Ascending aorta (tissue), 2 donors: ENCODE results near the gene GDAP2. TPM values are rescaled to one million over a fixed set of nuclear protein-coding genes. Genes with fewer than 3 reads are reported as not detected.
"Not testable (repeated sequence)": the region's sequence is repeated elsewhere in the genome, so short reads cannot be mapped to it uniquely, and the experiment has no call there.

Experiments
- DNase-seq, 2 donors: peaks; one replicate each; pipeline ENCODE4 v3.0.0-alpha.2; 2019; ENCODE audit warnings: low spot score in 2 of 2
- H3K27ac ChIP-seq, 2 donors: fragments of 200-600 bp; sonication (generic); one replicate each; pipeline ENCODE4 v1.5.1; 2016 to 2017; ENCODE audit warnings: mild to moderate bottlenecking in 1 of 2
- H3K27me3 ChIP-seq: fragments of 200-600 bp; sonication (generic); one replicate; pipeline ENCODE4 v1.5.1; 2017
- H3K36me3 ChIP-seq, 2 donors: fragments of 200-600 bp; sonication (generic); one replicate each; pipeline ENCODE4 v1.5.1; 2016
- H3K4me1 ChIP-seq, 2 donors: fragments of 200-600 bp; sonication (generic); one replicate each; pipeline ENCODE4 v1.5.1; 2016 to 2017; ENCODE audit warnings: mild to moderate bottlenecking in 1 of 2
- H3K4me3 ChIP-seq, 2 donors: fragments of 200-600 bp; sonication (generic); one replicate each; pipeline ENCODE4 v1.5.1; 2016 to 2017; ENCODE audit warnings: mild to moderate bottlenecking in 1 of 2
- H3K9me3 ChIP-seq, 2 donors: fragments of 200-600 bp; sonication (generic); one replicate each; pipeline ENCODE4 v1.5.1; 2016
- intact Hi-C: fragments of 100-400 bp; cut with DNase I; formaldehyde crosslinking; loops from one replicate; pipeline ENCODE4 v1.15.1; 2023
- total RNA-seq: library from RNA; depleted of rRNA; stranded (reverse); fragments of >200 nt; gene quantifications from one replicate; pipeline ENCODE4 v1.1.0, GENCODE V29; 2016
- TF ChIP-seq, protein P1 (sequence below), 3 experiments: fragments of 200-600 bp in 2 of 3; fragments of 450-650 bp in 1 of 3; sonication (generic) in 2 of 3; IDR thresholded peaks; one replicate each; pipeline ENCODE4 v1.5.1; 2016 to 2019; ENCODE audit warnings: antibody characterized with exemption in 3 of 3, mild to moderate bottlenecking in 1 of 3, moderate library complexity in 1 of 3

The GDAP2 gene
- total RNA-seq, 1 donor from 2014 or later: 9.5 TPM

DNA sequence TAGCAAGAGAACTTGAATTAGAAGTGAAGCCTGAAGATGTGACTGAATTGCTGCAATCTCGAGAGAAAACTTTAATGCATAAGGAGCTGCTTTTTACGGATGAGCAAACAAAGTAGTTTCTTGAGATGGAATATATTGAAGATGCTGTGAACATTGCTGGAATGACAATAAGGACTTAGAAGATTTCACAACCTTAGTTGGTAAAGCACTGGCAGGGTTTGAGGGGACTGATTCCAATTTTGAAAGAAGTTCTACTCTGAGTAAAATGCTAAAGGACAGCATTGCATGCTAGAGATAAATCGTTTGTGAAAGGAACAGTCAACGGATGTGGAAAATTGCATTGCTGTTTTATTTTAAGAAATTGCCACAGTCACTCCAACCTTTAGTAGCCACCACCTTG, 69.5 kb downstream of the GDAP2 start:
- Histone ChIP-seq H3K9me3 (no peaks in the 10 kb centered on the region), H3K27me3 (no peaks in the 10 kb centered on the region), H3K4me1 (no peaks in the 10 kb centered on the region), H3K36me3 (peaks cover 3 to 5% of the 10 kb centered on the region in 2 donors), H3K27ac (no peak overlapping the region), H3K4me3 (no peak overlapping the region)
- TF ChIP-seq, protein P1, sequence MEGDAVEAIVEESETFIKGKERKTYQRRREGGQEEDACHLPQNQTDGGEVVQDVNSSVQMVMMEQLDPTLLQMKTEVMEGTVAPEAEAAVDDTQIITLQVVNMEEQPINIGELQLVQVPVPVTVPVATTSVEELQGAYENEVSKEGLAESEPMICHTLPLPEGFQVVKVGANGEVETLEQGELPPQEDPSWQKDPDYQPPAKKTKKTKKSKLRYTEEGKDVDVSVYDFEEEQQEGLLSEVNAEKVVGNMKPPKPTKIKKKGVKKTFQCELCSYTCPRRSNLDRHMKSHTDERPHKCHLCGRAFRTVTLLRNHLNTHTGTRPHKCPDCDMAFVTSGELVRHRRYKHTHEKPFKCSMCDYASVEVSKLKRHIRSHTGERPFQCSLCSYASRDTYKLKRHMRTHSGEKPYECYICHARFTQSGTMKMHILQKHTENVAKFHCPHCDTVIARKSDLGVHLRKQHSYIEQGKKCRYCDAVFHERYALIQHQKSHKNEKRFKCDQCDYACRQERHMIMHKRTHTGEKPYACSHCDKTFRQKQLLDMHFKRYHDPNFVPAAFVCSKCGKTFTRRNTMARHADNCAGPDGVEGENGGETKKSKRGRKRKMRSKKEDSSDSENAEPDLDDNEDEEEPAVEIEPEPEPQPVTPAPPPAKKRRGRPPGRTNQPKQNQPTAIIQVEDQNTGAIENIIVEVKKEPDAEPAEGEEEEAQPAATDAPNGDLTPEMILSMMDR (IDR thresholded peaks at IDR 0.05): no peak
- intact Hi-C loops: no loop called here
- DNase-seq: no peak

DNA sequence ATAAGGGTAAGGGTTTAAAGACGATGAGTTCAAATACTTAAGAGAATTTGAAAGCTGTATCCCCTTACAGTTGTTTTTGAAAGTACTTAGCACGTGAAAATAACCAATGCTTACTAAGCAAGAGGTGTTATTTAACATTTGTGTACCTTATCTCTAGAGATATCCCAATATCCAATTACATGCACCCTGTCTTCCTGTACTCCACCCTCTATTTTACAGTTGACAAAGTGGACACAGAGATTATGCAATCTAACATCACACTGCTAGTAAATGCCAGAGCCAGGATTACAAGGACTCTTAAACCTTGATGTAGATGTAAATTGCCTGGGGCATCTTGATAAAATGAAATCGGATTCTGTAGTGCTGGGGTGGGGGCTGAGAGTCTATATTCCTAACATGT, 72.0 kb downstream of the GDAP2 start:
- H3K36me3 ChIP-seq: peaks cover 3 to 5% of the 10 kb centered on the region in 2 donors
- H3K27ac ChIP-seq: no peak overlapping the region
- intact Hi-C loops: no loop called here
- no peaks in the 10 kb centered on the region for H3K4me1 ChIP-seq
- DNase-seq: no peak
- H3K4me3 ChIP-seq: no peak overlapping the region
- H3K9me3 ChIP-seq: no peaks in the 10 kb centered on the region
- TF ChIP-seq, protein P1 (IDR thresholded peaks at IDR 0.05): no peak
- H3K27me3 ChIP-seq: no peaks in the 10 kb centered on the region

DNA sequence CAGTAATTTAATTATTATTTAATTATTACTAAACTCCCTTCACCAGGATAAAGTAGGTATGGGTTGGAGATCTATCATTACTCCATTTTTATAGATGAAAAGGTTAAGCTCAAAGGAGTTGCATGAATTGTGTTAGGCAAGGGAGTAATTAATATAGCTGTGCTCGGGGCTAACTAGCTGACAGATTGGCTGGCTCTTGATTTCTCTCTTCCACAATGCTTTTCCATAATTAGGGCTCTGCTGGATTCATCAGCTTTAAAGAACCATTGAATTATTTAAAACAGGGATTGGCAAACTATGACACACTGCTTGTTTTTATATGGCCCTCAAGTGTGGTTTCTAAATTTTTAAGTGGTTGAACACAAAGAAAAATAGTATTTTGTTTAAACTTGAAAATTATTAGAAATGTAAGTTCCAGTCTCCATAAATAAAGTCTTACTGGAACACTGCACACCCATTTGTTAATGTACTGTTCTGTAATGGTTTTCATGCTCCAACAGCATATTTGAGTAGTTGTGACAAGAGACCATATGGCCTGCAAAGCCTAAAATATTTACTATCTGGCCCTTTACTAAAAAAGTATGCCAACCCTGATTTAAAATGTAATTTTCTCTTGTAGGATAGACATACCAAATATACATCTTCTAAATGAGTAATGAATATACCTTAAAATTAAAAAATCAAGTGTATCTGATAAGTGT, 76.4 kb downstream of the GDAP2 start:
- Histone ChIP-seq H3K27me3 (no peaks in the 10 kb centered on the region), H3K4me1 (no peaks in the 10 kb centered on the region), H3K9me3 (no peaks in the 10 kb centered on the region), H3K27ac (no peak overlapping the region), H3K4me3 (no peak overlapping the region), H3K36me3 (peaks cover 0 to 3% of the 10 kb centered on the region in 2 donors)
- intact Hi-C loops: no loop called here
- no peak for DNase-seq
- TF ChIP-seq, protein P1 (IDR thresholded peaks at IDR 0.05): no peak

DNA sequence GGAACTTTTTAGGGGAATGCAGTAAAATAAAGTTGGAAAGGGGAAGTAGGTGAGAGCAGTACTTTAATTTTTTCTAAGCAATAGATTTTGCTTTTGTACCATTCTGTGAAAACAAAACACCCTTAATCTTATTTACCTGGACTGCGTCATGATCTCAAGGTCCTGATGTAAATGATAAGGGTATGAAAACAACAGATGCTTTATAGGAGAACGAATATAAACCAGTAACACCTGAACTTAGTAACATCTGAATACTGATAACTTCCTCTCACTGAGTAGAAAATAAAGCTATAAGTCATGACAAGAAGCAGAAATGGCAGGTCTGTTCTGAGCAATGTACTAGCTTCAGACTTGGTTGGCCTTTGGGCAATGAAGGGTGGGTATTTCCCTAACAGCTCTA, 77.7 kb downstream of the GDAP2 start:
- intact Hi-C loops: no loop called here
- Histone ChIP-seq H3K9me3 (no peaks in the 10 kb centered on the region), H3K27me3 (no peaks in the 10 kb centered on the region), H3K27ac (no peak overlapping the region), H3K4me3 (no peak overlapping the region), H3K4me1 (no peaks in the 10 kb centered on the region), H3K36me3 (peaks cover 0 to 3% of the 10 kb centered on the region in 2 donors)
- TF ChIP-seq, protein P1 (IDR thresholded peaks at IDR 0.05): no peak
- DNase-seq: no peak

DNA sequence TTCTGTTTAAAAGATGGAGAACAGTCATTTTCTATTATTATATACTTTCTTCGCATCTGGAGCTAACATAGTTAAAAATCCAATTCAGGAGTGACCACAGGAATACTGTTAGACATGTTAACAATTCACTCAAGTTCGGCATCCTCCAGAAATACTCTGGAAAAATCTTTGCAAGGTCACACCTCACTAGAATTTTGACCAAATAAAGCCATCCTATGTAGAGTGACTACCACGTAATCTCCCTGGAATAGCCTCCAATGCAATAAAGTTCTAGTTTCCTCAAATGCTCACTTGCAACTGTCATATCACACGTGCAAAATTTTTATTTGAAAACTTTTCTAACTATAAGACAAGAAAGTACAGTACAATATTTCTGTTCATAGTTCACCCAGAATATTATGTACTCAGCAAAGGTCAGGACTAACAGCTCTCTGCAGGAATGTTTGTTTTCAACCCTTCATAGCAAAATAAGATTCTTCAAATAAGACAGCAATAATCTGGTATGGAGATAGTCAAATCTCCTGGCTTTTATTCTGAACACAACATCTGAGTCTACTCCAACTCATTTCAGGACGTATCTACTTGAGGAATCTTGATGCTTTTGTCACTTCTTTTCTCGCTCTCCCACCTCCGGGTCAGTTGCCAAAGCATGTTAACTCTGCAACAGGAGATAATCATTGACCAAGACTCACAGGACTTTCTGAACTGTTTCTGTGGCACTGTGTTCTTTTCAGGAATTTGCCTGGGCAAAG, 82.6 kb downstream of the GDAP2 start:
- no peak overlapping the region for H3K4me3 ChIP-seq
- H3K27ac ChIP-seq: no peak overlapping the region
- H3K4me1 ChIP-seq: no peaks in the 10 kb centered on the region
- peaks cover 0 to 5% of the 10 kb centered on the region in 2 donors for H3K36me3 ChIP-seq
- peaks cover 3 to 11% of the 10 kb centered on the region in 2 donors for H3K9me3 ChIP-seq
- no peaks in the 10 kb centered on the region for H3K27me3 ChIP-seq
- TF ChIP-seq, protein P1 (IDR thresholded peaks at IDR 0.05): no peak
- no peak for DNase-seq
- intact Hi-C loops: no loop called here

DNA sequence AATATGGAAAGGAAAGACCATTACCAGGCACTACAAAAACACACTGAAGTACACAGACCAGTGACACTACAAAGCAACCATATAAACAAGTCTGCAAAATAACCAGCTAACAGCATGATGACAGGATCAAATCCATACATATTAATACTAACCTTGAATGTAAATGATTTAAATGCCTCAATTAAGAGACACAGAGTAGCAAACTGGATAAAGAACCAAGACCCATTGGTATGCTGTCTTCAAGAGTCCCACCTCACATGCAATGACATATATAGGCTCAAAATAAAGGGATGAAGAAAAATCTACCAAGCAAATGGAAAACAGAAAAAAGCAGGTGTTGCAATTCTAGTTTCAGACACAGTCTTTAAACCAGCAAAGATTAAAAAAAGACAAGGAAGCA, 84.9 kb downstream of the GDAP2 start:
- H3K27me3 ChIP-seq, H3K4me1 ChIP-seq, H3K27ac ChIP-seq, H3K4me3 ChIP-seq, intact Hi-C loops, DNase-seq, H3K36me3 ChIP-seq: not testable (repeated sequence)
- peaks cover 3 to 11% of the 10 kb centered on the region in 2 donors for H3K9me3 ChIP-seq
